HG02642 (cell line): ENCODE data around the gene P2RY8.
"Not testable (repeated sequence)": the region's sequence is repeated elsewhere in the genome, so short reads cannot be mapped to it uniquely, and the experiment has no call there.

Experiments
- ATAC-seq: cut with Tn5 transposase; IDR thresholded peaks from one replicate; pipeline ENCODE4 v1.9.1; 2021; ENCODE audit warnings: mild to moderate bottlenecking; ENCODE audit not compliant: unreplicated experiment, poor library complexity

The P2RY8 gene

GRCh38 chrX:1546691-1547251 is 9.8 kb upstream of the P2RY8 start:
- no peak for ATAC-seq

DNA sequence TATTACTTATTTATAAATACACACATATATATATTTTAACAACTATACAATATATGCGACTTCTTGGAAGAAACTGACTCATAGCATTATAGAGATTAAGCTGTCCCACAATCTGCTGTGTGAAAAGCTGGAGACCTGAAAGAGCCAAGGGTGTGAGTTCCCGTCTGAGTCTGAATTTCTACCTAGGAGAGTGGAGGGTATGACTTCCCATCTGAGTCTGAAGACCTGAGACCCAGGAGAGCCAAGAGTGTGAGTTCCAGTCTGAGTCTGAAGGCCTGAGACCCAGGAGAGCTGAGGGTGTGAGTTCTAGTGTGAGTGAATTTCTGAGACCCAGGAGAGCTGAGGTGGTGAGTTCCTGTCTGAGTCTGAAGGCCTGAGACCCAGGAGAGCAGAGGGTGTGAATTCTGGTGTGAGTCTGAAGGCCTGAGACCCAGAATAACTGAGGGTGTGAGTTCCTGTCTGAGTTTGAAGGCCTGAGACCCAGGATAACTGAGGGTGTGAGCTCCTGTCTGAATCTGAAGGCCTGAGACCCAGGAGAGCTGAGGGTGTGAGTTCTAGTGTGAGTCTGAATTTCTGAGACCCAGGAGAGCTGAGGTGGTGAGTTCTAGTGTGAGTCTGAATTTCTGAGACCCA is 8.9 kb upstream of the P2RY8 start:
- ATAC-seq = no peak

DNA sequence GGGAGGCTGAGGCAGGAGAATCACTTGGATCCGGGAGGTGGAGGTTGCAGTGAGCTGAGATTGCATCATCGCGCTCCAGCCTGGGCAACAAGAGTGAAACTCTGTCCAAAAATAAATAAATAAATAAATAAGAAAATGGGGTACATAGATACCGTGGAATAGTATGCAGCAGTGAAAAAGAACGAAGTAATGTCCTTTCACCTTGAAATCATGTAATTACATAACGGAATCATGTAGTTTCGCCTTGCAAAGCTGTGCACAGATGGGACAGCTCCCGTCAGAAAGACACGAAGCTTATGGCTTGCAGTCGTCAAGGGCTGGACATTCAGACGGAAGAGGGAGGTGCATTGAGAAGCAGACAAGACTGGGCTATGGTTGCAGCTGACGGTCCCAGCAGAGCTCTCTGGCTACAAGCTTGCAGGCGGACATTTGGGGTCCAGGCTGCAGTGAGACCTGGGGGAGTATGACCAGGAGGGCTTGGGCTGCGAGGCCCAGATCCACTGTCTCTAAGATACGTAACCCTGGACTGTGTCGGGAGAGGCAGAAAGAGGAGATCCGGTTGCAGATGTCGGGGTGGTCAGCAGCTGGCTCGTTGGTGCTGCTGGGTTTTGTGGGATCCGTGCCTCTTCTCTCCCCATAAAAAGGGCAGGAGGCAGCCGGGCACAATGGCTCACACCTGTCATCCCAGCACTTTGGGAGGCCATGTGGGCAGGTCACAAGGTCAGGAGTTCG is 6.2 kb upstream of the P2RY8 start:
- no peak for ATAC-seq

- not testable (repeated sequence) for ATAC-seq
Observed at GRCh38 chrX:1539146-1539545, 2.2 kb upstream of the P2RY8 start.

DNA sequence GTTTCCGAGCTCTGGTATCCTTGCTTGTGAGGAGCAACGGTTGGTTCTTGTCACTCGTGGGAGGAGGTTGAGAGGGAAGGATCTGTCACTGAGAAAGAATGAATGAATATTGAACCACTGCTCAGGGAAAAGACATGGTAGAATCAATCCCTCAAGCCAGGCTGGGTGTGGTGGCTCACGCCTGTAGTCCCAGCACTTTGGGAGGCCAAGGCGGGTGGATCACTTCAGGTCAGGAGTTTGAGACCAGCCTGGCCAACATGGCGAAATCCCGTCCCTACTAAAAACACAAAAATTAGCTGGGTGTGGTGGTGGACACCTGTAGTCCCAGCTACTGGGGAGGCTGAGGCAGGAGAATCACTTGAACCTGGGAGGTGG is 718 bp upstream of the P2RY8 start:
- not testable (repeated sequence) for ATAC-seq

GRCh38 chrX:1536712-1537030 is 314 bp downstream of the P2RY8 start:
- no peak for ATAC-seq

DNA sequence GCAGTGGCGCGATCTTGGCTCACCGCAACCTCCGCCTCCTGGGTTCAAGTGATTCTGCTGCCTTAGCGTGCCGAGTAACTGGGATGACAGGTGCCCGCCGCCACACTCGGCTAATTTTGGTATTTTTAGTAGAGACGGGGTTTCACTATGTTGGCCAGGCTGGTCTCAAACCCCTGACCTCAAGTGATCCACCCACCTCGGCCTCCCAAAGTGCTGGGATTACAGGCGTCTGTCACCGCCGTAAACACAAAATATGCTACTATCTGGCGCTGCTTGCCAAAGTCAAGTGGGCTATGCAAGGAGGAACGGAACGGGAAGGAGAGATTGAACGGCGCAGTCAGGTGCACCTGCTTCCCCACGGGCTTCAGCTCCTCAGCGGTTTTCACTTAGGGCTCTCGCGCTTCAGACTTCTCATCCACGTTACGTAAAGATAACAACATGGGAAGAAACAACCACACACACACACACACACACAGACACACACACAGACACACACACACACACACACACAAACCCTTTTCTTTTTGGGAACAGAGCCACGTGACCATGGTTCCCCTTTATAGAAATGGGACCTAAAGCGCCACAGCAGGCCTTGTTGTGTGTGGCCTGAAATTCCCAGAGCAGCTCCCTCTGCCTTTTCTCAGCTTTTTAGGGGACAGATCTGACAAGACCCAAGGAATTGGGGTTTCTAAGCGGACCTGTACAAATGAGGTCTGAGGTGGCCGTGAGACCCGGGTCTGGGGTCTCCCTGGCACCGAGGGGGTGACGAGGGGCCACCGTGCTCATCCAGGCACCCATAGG is 1.5 kb downstream of the P2RY8 start:
- ATAC-seq = peak; percentile 34

GRCh38 chrX:1534301-1535168 is 2.5 kb downstream of the P2RY8 start:
- peak; percentile 27 for ATAC-seq

DNA sequence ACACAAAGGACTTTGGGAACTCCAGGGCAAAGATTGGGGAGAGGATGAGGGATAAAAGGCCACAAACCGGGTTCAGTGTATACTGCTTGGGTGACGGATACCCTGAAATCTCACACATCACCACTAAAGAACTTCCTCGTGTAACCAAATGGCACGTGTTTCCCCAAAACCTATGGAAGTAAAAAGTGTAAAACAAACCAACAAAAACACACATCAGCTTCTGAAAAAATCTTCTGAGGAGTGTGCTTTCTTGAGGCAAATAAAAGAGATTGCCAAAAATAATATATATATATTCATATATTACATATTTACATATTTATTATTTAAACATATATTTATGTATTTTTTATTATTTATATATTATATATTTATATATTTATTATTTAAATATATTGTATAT is 3.9 kb downstream of the P2RY8 start:
- no peak for ATAC-seq

DNA sequence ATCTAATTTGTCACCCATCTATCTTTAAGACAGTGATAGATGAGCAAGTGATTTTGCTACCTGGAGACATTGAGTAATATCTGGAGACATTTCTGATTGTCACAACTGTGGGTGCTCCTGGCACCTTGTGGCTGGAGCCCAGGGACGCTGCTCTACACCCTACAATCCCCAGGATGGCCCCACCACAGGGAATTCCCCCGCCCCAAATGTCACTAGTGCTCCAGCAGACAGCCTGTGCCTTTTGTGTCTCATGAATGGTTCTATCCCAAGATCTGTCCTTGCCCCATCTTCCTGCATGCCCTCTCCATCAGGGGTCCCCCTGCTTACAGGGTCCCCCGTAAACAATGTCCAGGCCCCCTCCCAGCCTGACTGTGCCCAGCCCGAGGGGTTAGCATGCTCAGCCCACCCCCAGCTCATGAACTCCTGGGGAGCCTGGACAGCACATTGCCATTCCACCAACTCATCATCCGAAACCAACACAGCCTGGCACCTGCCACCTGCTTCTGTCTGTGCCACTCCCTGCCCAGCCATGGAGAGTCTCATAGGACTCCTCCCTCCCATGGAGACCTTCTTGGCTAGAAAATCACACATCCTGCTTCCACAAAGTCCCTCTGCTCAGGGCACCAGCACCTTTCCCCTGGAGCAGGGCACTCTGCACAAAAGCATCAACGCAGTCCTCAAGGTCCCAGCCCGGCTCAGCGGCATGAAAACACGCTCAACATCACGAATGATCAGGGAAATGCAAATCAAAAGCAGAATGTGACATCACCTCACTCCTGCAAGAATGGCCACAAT is 5.7 kb downstream of the P2RY8 start:
- no peak for ATAC-seq

- ATAC-seq = no peak
Observed at GRCh38 chrX:1529756-1530155, 7.2 kb downstream of the P2RY8 start.

DNA sequence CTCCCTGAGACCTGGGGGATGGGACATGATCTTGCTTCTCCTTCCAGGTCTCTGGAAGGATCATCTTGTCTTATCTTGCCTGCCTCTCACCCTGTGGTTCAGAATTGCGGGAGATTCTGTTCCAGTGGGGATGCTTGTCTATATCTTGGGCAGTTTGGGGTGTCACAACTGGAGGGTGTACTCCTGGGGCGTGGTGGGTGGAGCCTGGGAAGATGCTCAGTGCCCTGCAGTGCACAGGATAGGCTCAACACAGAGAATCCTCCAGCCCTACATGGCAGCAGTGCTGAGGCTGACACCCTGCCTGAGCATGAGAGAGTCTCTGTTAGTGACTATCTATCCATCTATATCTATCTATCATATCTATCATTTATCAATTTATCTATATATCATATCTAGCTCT is 7.7 kb downstream of the P2RY8 start:
- ATAC-seq = no peak

DNA sequence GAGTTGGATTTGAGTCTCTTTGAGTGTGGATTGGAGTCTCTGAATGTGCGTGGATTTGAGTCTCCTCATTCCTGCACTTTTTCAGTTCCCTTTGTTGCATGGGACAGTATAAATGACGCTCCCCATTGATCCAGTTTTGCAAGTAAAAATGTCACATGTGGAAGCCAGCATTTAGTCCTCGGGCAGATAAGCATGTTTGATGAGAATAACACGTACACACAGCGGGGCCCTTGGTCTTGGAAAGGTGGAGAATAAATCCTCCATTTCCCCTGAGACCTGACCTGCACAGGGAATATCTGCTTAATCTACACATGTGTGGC is 8.1 kb downstream of the P2RY8 start:
- no peak for ATAC-seq

GRCh38 chrX:1528186-1528883 is 8.7 kb downstream of the P2RY8 start:
- ATAC-seq = peak; percentile 41

DNA sequence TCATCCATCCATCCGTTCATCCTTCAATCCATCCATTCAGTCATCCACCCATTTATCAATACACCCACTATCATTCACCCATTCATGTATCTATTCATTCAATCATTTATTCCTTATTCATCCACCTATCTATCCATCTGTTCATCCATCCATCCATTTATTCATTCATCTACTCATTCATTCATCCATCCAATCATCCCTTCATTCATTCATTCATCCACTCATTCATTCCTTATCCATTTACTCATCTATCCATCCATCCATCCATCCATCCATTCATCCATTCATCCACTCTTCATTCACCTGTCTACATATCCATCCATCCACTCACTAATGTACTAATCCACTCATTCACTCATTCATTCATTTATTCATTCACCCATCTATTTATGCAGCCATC is 9.5 kb downstream of the P2RY8 start:
- no peak for ATAC-seq

DNA sequence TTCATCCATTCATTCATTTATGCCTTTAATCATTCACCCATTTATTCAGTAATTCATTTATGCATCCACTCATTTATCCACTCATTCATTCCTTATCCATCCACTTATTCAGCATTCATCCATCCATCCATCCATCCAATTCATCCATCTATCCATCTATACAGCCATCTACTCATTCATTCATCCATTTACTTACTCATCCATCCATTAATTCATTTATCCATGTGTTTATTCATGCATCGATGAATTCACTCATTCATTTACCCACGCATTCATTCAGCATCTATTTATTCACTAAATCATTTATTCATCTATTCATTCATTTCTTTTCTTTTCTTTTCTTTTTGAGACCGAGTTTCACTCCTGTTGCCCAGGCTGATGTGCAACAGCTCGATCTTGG is 10.4 kb downstream of the P2RY8 start:
- ATAC-seq = no peak

DNA sequence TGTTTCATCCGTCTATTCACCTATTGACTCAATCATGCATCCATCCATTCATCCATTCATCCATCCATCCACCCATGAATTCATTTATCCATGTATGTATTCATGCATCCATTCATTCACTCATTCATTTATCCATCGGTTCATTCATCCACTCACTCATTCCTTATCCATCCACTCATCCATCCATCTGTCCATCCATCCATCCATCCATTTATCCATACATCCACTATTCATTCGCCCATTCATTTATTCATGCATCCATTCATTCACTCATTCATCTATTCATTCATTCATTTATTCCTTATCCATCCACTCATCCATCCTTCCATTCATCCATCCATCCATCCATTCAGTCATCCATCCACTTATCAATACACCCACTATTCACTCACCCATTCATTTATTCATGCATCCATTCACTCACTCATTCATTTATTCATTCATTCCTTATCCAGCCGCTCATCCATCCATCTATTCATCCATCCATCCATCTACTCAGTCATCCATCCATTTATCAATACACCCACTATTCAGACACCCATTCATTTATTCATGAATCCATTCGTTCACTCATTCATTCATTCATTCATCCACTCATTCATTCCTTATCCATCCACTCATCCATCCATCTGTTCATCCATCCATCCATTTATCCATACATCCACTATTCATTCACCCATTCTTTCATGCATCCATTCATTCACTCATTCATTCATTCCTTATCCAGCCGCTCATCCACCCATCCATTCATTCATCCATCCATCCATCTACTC is 11.2 kb downstream of the P2RY8 start:
- ATAC-seq = no peak

- ATAC-seq = no peak
Observed at GRCh38 chrX:1524874-1525582, 12.0 kb downstream of the P2RY8 start.
